HepG2 (cell line): ENCODE results near the gene NKD1. TPM values are rescaled to one million over a fixed set of nuclear protein-coding genes. Genes with fewer than 3 reads are reported as not detected.

ENCODE experiments used
- ATAC-seq: fragments of 200-7000 bp; cut with Tn5 transposase; 3 replicates; pipeline ENCODE4 v1.9.1; 2020; ENCODE audit warnings: mild to moderate bottlenecking, moderate library complexity
- BruUV-seq: library from RNA; stranded (reverse); fragments of 400-500 nt; replicated peaks from 2 replicates; lab custom pipeline; 2021; lab: Mats Ljungman, UMichigan
- CTCF ChIA-PET: fragments of 300-600 bp; formaldehyde crosslinking; extraction: SDS; loops from one replicate; lab custom pipeline; 2021; ENCODE audit warnings: low total read pairs, inconsistent platforms, low intra/inter-chr PET ratio; lab: Yijun Ruan, JAX
- POLR2A ChIA-PET: fragments of 350-600 bp; sonication (Branson Sonifier 250); formaldehyde crosslinking; loops from one replicate; lab custom pipeline; 2020; ENCODE audit warnings: antibody characterized with exemption, inconsistent platforms; lab: Yijun Ruan, JAX
- DNase-seq: peaks from one replicate; pipeline ENCODE4 v3.0.0-alpha.2; 2015; ENCODE audit warnings: low spot score
- FAIRE-seq: peaks from 3 replicates; lab custom pipeline; 2011; peaks lifted over from hg19 to GRCh38; lab: Jason Lieb, UNC
- H2AFZ ChIP-seq: one replicate; pipeline ENCODE4 v1.6.1; 2011; ENCODE audit warnings: low read length, inconsistent platforms
- H3K27ac ChIP-seq: fragments of 300-600 bp; 3 replicates; pipeline ENCODE4 v1.8.0; 2011; ENCODE audit warnings: mixed run types, mild to moderate bottlenecking, mixed read lengths, low read length, inconsistent platforms; ENCODE audit not compliant: insufficient read depth; ENCODE audit errors: extremely low read length
- H3K27me3 ChIP-seq, 2 experiments: fragments of 200-600 bp in 1 of 2; 2 replicates in 1 of 2; 3 replicates in 1 of 2; pipeline versions ENCODE4 v1.6.0 to v1.8.0; 2011; ENCODE audit warnings: low read length in 2 of 2, mild to moderate bottlenecking in 2 of 2, moderate library complexity in 2 of 2, inconsistent platforms in 1 of 2; ENCODE audit not compliant: insufficient read depth in 2 of 2, control insufficient read depth in 1 of 2
- H3K36me3 ChIP-seq, 2 experiments: fragments of 200-600 bp in 1 of 2; replicated peaks in 1 of 2; 2 replicates in 1 of 2; 3 replicates in 1 of 2; pipeline versions ENCODE4 v1.5.1 to v1.8.0; 2011; ENCODE audit warnings: low read length in 2 of 2, inconsistent platforms in 1 of 2; ENCODE audit not compliant: insufficient read depth in 2 of 2, control insufficient read depth in 1 of 2
- H3K4me1 ChIP-seq: 2 replicates; pipeline ENCODE4 v1.5.1; 2012; ENCODE audit warnings: low read length, inconsistent platforms; ENCODE audit not compliant: insufficient read depth
- H3K4me2 ChIP-seq: 2 replicates; pipeline ENCODE4 v1.6.0; 2011; ENCODE audit warnings: low read depth, low read length, inconsistent platforms
- H3K4me3 ChIP-seq, 3 experiments: fragments of 200-600 bp in 1 of 3; sonication (generic), shearing (Covaris generic) in 1 of 3; replicated peaks in 1 of 3; 2 replicates each; pipeline ENCODE4 v1.5.1; 2011 to 2016; ENCODE audit warnings: low read length in 3 of 3, inconsistent platforms in 2 of 3, low read depth in 2 of 3, mild to moderate bottlenecking in 2 of 3, control low read depth in 1 of 3, mixed read lengths in 1 of 3; ENCODE audit not compliant: insufficient read depth in 1 of 3
- H3K79me2 ChIP-seq: one replicate; pipeline ENCODE4 v1.6.1; 2011; ENCODE audit warnings: low read length, inconsistent platforms; ENCODE audit not compliant: insufficient read depth
- H3K9ac ChIP-seq: 2 replicates; pipeline ENCODE4 v1.6.0; 2011; ENCODE audit warnings: mild to moderate bottlenecking, low read depth, low read length, inconsistent platforms; ENCODE audit not compliant: insufficient read depth
- H3K9me3 ChIP-seq: 2 replicates; pipeline ENCODE4 v1.5.1; 2012; ENCODE audit warnings: mild to moderate bottlenecking, low read length
- H4K20me1 ChIP-seq: 2 replicates; pipeline ENCODE4 v1.6.0; 2011; ENCODE audit warnings: inconsistent platforms, mild to moderate bottlenecking, low read length, moderate library complexity; ENCODE audit not compliant: insufficient read depth
- AKAP8 ChIP-seq: sonication (generic); formaldehyde crosslinking; IDR thresholded peaks from 2 replicates; pipeline ENCODE4 v1.5.1; 2020; ENCODE audit warnings: mild to moderate bottlenecking, missing genetic modification reagents
- CHD4 ChIP-seq: fragments of 200-600 bp; sonication (generic); IDR thresholded peaks from 2 replicates; pipeline ENCODE4 v1.7.0; 2017; ENCODE audit warnings: mild to moderate bottlenecking, low read length, borderline replicate concordance
- NRL ChIP-seq: sonication (generic); formaldehyde crosslinking; IDR thresholded peaks from 2 replicates; pipeline ENCODE4 v1.5.0; 2020; ENCODE audit warnings: missing genetic modification reagents, mild to moderate bottlenecking, moderate library complexity, borderline replicate concordance
- PHF20 ChIP-seq: sonication (generic); formaldehyde crosslinking; IDR thresholded peaks from 2 replicates; pipeline ENCODE4 v1.5.0; 2020; ENCODE audit warnings: mild to moderate bottlenecking, missing genetic modification reagents
- POLR2A ChIP-seq, 2 experiments: IDR thresholded peaks; 2 replicates each; pipeline ENCODE4 v1.6.1; 2011; ENCODE audit warnings: low read depth in 2 of 2, low read length in 2 of 2, mild to moderate bottlenecking in 1 of 2, moderate library complexity in 1 of 2; ENCODE audit not compliant: insufficient read depth in 1 of 2
- POLR2AphosphoS5 ChIP-seq: IDR thresholded peaks from 2 replicates; pipeline ENCODE4 v1.6.1; 2012; ENCODE audit warnings: low read depth, low read length
- POLR2G ChIP-seq: fragments of 200-400 bp; formaldehyde crosslinking; IDR thresholded peaks from 2 replicates; pipeline ENCODE4 v1.6.1; 2018; ENCODE audit warnings: mild to moderate bottlenecking, low read depth, low read length, moderate library complexity
- RBM22 ChIP-seq: fragments of 200-400 bp; formaldehyde crosslinking; optimal IDR thresholded peaks from 2 replicates; pipeline ENCODE3; 2017; ENCODE audit warnings: mild to moderate bottlenecking, low read length, moderate library complexity
- RFXANK ChIP-seq: IDR thresholded peaks from 2 replicates; pipeline ENCODE4 v1.6.1; 2016
- SSRP1 ChIP-seq: IDR thresholded peaks from 2 replicates; pipeline ENCODE4 v1.6.1; 2016; ENCODE audit warnings: control low read depth
- TFE3 ChIP-seq: IDR thresholded peaks from 2 replicates; pipeline ENCODE4 v1.6.1; 2016
- ZBTB21 ChIP-seq: sonication (generic); formaldehyde crosslinking; IDR thresholded peaks from 2 replicates; pipeline ENCODE4 v1.4.0; 2020; ENCODE audit warnings: missing genetic modification reagents
- ZC3H4 ChIP-seq: sonication (generic); formaldehyde crosslinking; IDR thresholded peaks from 2 replicates; pipeline ENCODE4 v1.4.0; 2020; ENCODE audit warnings: missing genetic modification reagents, borderline replicate concordance
- ZKSCAN5 ChIP-seq: sonication (generic); formaldehyde crosslinking; IDR thresholded peaks from 2 replicates; pipeline ENCODE4 v1.5.1; 2020; ENCODE audit warnings: mild to moderate bottlenecking, missing genetic modification reagents
- ZNF138 ChIP-seq: sonication (generic); formaldehyde crosslinking; IDR thresholded peaks from 2 replicates; pipeline ENCODE4 v1.5.0; 2020; ENCODE audit warnings: mild to moderate bottlenecking, low read depth, missing genetic modification reagents
- ZNF224 ChIP-seq: sonication (generic); formaldehyde crosslinking; IDR thresholded peaks from 2 replicates; pipeline ENCODE4 v1.5.0; 2020; ENCODE audit warnings: mild to moderate bottlenecking, missing genetic modification reagents
- ZNF577 ChIP-seq: sonication (generic); formaldehyde crosslinking; IDR thresholded peaks from 2 replicates; pipeline ENCODE4 v1.4.0; 2020; ENCODE audit warnings: mild to moderate bottlenecking, low read depth, missing genetic modification reagents, borderline replicate concordance
- ZNF629 ChIP-seq: sonication (generic); formaldehyde crosslinking; conservative IDR thresholded peaks from 2 replicates; pipeline ENCODE4 v1.5.0; 2020; ENCODE audit warnings: missing genetic modification reagents
- WGBS: methylation state at CpG from one replicate; pipeline ENCODE4 v1.1.6; 2017; ENCODE audit warnings: low lambda C conversion rate; 5-methylcytosine and 5-hydroxymethylcytosine counted together
- in situ Hi-C: cut with HindIII; loops from 2 replicates; pipeline ENCODE4 v1.10.0; 2017; ENCODE audit warnings: low pct_unique_long_range_greater_than_20kb; ENCODE audit not compliant: extremely low pct_ligation_motif_present
- intact Hi-C: fragments of 100-400 bp; cut with micrococcal nuclease; formaldehyde crosslinking; loops from one replicate; pipeline ENCODE4 v1.10.0; 2022; ENCODE audit not compliant: unreplicated experiment
- polyA plus RNA-seq, 8 experiments: library from polyadenylated mRNA; depleted of rRNA in 3 of 8; stranded (reverse) in 7 of 8; unstranded in 1 of 8; fragments of >200 nt; fragmentation: Illumina TruSeq in 4 of 8; extraction: Trizol in 4 of 8; gene quantifications; 2 replicates each; pipeline versions ENCODE4 v1.2.1 to v1.2.3, GENCODE V29; 2011 to 2016; ENCODE audit warnings: low read depth in 4 of 8, missing spikeins in 1 of 8, mixed read lengths in 1 of 8; ENCODE audit not compliant: insufficient read depth in 1 of 8
- total RNA-seq, 5 experiments: library from RNA; depleted of rRNA; stranded (reverse); fragments of >200 nt; fragmentation: Illumina TruSeq; extraction: Trizol; gene quantifications; 2 replicates each; pipeline ENCODE4 v1.2.3, GENCODE V29; 2016; ENCODE audit warnings: low read depth in 1 of 5
- TF ChIP-seq, protein P1 (sequence below): sonication (generic); formaldehyde crosslinking; conservative IDR thresholded peaks from 2 replicates; pipeline ENCODE4 v1.4.0; 2020; ENCODE audit warnings: missing genetic modification reagents

The NKD1 gene
- total and polyA plus RNA-seq, 2 of the 13 experiments (the other 11 are each of a cell fraction or from before 2014, with no cell fraction given): 70.4 to 121 TPM

GRCh38 chr16:50552476-50553101 is 4.4 kb downstream of the NKD1 start:
- H4K20me1 ChIP-seq: peaks cover 85% of the 10 kb centered on the region
- CTCF ChIA-PET: no interaction called here
- H3K9me3 ChIP-seq: no peaks in the 10 kb centered on the region
- H3K27ac ChIP-seq: peak overlapping the region; percentile 74
- DNase-seq: no peak
- in situ Hi-C loops: no loop called here
- 92% methylated on average over 7 of the region's 7 CpGs for WGBS
- BruUV-seq: no TSS peak
- peaks cover 71% of the 10 kb centered on the region for H3K4me1 ChIP-seq
- peak overlapping the region; percentile 89 for H3K4me2 ChIP-seq
- no peak for TF ChIP-seq ZKSCAN5 (CRISPR knock-in tag)
- TF ChIP-seq CHD4: 0 out of 2 replicates have a peak, but pooled peaks have one; percentile 70
- TF ChIP-seq ZNF138: no peak
- TF ChIP-seq TFE3: no peak
- TF ChIP-seq POLR2G: peak; percentile 69
- TF ChIP-seq POLR2A (IDR thresholded peaks at IDR 0.05; ENCODE audit: insufficient read depth in 1 of 2, low read depth in 2 of 2, low read length in 2 of 2): peak; percentile 29 to 34; a peak in 1 of 4 replicates
- peak; percentile 91 for TF ChIP-seq ZNF629 (CRISPR knock-in tag)
- TF ChIP-seq NRL (CRISPR knock-in tag): no peak
- TF ChIP-seq POLR2AphosphoS5: peak; percentile 31
- TF ChIP-seq ZC3H4 (CRISPR knock-in tag): peak; percentile 53; the same call in 1 of the 2 replicates
- no peak for TF ChIP-seq ZBTB21
- TF ChIP-seq AKAP8 (CRISPR knock-in tag): 0 out of 2 replicates have a peak, but pooled peaks have one; percentile 12
- TF ChIP-seq SSRP1: peak; percentile 73
- TF ChIP-seq, protein P1, sequence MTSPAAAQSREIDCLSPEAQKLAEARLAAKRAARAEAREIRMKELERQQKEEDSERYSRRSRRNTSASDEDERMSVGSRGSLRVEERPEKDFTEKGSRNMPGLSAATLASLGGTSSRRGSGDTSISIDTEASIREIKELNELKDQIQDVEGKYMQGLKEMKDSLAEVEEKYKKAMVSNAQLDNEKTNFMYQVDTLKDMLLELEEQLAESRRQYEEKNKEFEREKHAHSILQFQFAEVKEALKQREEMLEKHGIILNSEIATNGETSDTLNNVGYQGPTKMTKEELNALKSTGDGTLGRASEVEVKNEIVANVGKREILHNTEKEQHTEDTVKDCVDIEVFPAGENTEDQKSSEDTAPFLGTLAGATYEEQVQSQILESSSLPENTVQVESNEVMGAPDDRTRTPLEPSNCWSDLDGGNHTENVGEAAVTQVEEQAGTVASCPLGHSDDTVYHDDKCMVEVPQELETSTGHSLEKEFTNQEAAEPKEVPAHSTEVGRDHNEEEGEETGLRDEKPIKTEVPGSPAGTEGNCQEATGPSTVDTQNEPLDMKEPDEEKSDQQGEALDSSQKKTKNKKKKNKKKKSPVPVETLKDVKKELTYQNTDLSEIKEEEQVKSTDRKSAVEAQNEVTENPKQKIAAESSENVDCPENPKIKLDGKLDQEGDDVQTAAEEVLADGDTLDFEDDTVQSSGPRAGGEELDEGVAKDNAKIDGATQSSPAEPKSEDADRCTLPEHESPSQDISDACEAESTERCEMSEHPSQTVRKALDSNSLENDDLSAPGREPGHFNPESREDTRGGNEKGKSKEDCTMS (CRISPR knock-in tag): no peak
- TF ChIP-seq PHF20 (CRISPR knock-in tag): no peak
- TF ChIP-seq RFXANK (CRISPR knock-in tag): no peak
- no peak for TF ChIP-seq ZNF577 (CRISPR knock-in tag)
- TF ChIP-seq RBM22: peak; percentile 34
- no peak for TF ChIP-seq ZNF224
- no peak overlapping the region for H2AFZ ChIP-seq
- no peak for ATAC-seq
- H3K4me3 ChIP-seq: peak overlapping the region; percentile 93 to 100 (median 98)
- H3K79me2 ChIP-seq: peaks cover 93% of the 10 kb centered on the region
- peaks cover 0 to 6% of the 10 kb centered on the region in 2 experiments; a peak in 1 of 5 replicates for H3K27me3 ChIP-seq
- no peak for FAIRE-seq
- H3K36me3 ChIP-seq: peaks cover 32 to 75% of the 10 kb centered on the region in 2 experiments
- intact Hi-C loops: no loop called here
- H3K9ac ChIP-seq: peak overlapping the region; percentile 90; the same call in 1 of the 2 replicates
- POLR2A ChIA-PET: interaction anchor here (1.2 to 3.5 kb wide), 3 partner anchors 8 to 88 kb away, joined by 3 to 31 read pairs (median 9); no protein-coding TSS in a partner anchor
